Endodermal cell (in vitro differentiated cells): ENCODE results near the gene HOXA11. TPM values are rescaled to one million over a fixed set of nuclear protein-coding genes. Genes with fewer than 3 reads are reported as not detected.

ENCODE experiments used
- DNase-seq: peaks from one replicate; pipeline ENCODE4 v3.0.0-alpha.2; 2017
- H3K27ac ChIP-seq: 2 replicates; pipeline ENCODE4 v1.5.1; 2013; ENCODE audit warnings: mild to moderate bottlenecking, low read depth, low read length, moderate library complexity
- H3K27me3 ChIP-seq: 2 replicates; pipeline ENCODE4 v1.6.1; 2013; ENCODE audit warnings: mild to moderate bottlenecking, low read length, moderate library complexity; ENCODE audit not compliant: insufficient read depth, control insufficient read depth, poor library complexity, severe bottlenecking
- H3K36me3 ChIP-seq: 2 replicates; pipeline ENCODE4 v1.7.0; 2013; ENCODE audit warnings: mild to moderate bottlenecking, low read length, moderate library complexity; ENCODE audit not compliant: control insufficient read depth, insufficient read depth
- H3K4me1 ChIP-seq: one replicate; pipeline ENCODE4 v1.7.0; 2013; ENCODE audit warnings: low read length; ENCODE audit not compliant: control insufficient read depth, insufficient read depth
- H3K4me3 ChIP-seq: 2 replicates; pipeline ENCODE4 v1.5.1; 2013; ENCODE audit warnings: mild to moderate bottlenecking, low read length, moderate library complexity
- H3K9ac ChIP-seq: 2 replicates; pipeline ENCODE4 v1.6.1; 2013; ENCODE audit warnings: mild to moderate bottlenecking, low read length, moderate library complexity; ENCODE audit not compliant: poor library complexity, severe bottlenecking; ENCODE audit errors: extremely low read depth
- H3K9me3 ChIP-seq: 2 replicates; pipeline ENCODE4 v1.6.1; 2013; ENCODE audit warnings: mild to moderate bottlenecking, low read length, moderate library complexity; ENCODE audit not compliant: control insufficient read depth
- H3K27ac Mint-ChIP-seq: 2 replicates; pipeline ENCODE4 v1.8.0; 2020; ENCODE audit warnings: mixed read lengths
- H3K27me3 Mint-ChIP-seq: 2 replicates; pipeline ENCODE4 v1.8.0; 2021; ENCODE audit warnings: mild to moderate bottlenecking, mixed read lengths; ENCODE audit not compliant: insufficient read depth
- H3K36me3 Mint-ChIP-seq: 2 replicates; pipeline ENCODE4 v1.8.0; 2020; ENCODE audit warnings: low read depth, mixed read lengths
- H3K4me1 Mint-ChIP-seq: 2 replicates; pipeline ENCODE4 v1.8.0; 2020; ENCODE audit warnings: mixed read lengths
- H3K4me3 Mint-ChIP-seq: 2 replicates; pipeline ENCODE4 v1.8.0; 2020; ENCODE audit warnings: mild to moderate bottlenecking, moderate library complexity, mixed read lengths
- H3K9me3 Mint-ChIP-seq: 2 replicates; pipeline ENCODE4 v1.8.0; 2020; ENCODE audit warnings: mild to moderate bottlenecking, mixed read lengths
- CTCF ChIP-seq: fragments of 200-600 bp; sonication (generic); conservative IDR thresholded peaks from 2 replicates; pipeline ENCODE4 v1.5.0; 2021; ENCODE audit warnings: antibody characterized with exemption, mild to moderate bottlenecking
- WGBS, 2 experiments: methylation state at CpG; one replicate each; pipeline versions ENCODE4 v1.1.5 to v1.1.7; 2013; ENCODE audit warnings: missing lambda C conversion rate in 2 of 2, mixed read lengths in 1 of 2; ENCODE audit not compliant: insufficient coverage in 1 of 2, insufficient read length in 1 of 2; 5-methylcytosine and 5-hydroxymethylcytosine counted together
- total RNA-seq, 2 donors: library from RNA; stranded (reverse); fragmentation: NEBNext Ultra II Directional in 1 of 2; extraction: Animal tissue kit (Norgen Biotek cat#: 25700) in 1 of 2; gene quantifications; 2 replicates in 1 of 2; 3 replicates in 1 of 2; pipeline ENCODE4 v1.2.1, GENCODE V29; 2021

The HOXA11 gene
- total RNA-seq, 2 donors from 2014 or later = not detected

DNA sequence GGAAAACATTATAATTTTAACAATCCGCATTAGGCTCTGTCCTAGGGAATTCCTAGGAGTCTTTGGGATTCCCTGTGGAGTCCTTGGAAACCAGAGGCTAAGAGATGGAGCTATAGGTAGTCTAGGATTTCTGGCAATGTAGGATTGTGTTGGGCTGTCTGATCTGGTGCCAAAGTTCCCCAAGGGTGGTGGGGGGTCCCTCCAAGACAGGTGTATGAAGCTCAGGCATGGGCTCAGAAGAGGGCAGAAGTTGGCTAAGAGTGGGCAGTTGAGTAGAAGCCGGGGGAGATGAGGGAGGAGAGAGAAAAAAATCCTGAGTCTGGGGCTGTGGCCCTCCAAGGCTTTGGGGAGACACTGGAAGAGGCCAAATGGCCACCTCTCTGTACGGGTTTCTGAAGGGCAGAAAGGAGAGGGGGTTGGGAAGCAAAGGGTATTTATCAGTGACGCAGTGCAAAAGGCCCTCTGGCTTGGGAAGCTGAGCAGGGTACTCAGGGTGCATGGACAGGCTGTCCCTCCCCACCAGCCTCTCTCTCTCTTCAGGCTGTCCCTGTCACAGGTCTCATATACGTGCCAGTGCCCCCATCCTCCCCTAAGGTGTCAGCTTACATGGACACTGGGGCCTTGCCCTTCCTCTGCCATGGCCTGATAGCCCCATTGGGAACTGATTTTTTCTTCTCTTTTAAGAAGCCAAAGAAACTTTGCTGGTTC lies 38.4 kb downstream of the HOXA11 start:
- Histone ChIP-seq H3K27me3 (peaks cover 100% of the 10 kb centered on the region), H3K4me1 (no peaks in the 10 kb centered on the region), H3K9ac (no peak overlapping the region), H3K4me3 (no peak overlapping the region), H3K36me3 (no peaks in the 10 kb centered on the region), H3K9me3 (peaks cover 16% of the 10 kb centered on the region), H3K27ac (no peak overlapping the region)
- Mint-ChIP-seq H3K9me3 (peaks cover 15% of the 10 kb centered on the region), H3K4me3 (no peak overlapping the region), H3K27ac (no peak overlapping the region), H3K4me1 (peaks cover 9% of the 10 kb centered on the region), H3K27me3 (peaks cover 100% of the 10 kb centered on the region), H3K36me3 (no peaks in the 10 kb centered on the region)
- peak; percentile 41 for DNase-seq
- TF ChIP-seq CTCF = no peak
- WGBS, 2 experiments = 38 to 55% methylated on average over 2 to 5 of the region's 5 CpGs

- H3K36me3 Mint-ChIP-seq = no peaks in the 10 kb centered on the region
- Histone ChIP-seq H3K4me1 (no peaks in the 10 kb centered on the region), H3K27me3 (peaks cover 100% of the 10 kb centered on the region), H3K4me3 (no peak overlapping the region), H3K9me3 (peaks cover 16% of the 10 kb centered on the region), H3K9ac (no peak overlapping the region), H3K27ac (no peak overlapping the region), H3K36me3 (no peaks in the 10 kb centered on the region)
- peaks cover 100% of the 10 kb centered on the region for H3K27me3 Mint-ChIP-seq
- H3K4me1 Mint-ChIP-seq = peaks cover 9% of the 10 kb centered on the region
- H3K27ac Mint-ChIP-seq = no peak overlapping the region
- 71 to 80% methylated on average over 9 to 11 of the region's 11 CpGs for WGBS, 2 experiments
- no peak overlapping the region for H3K4me3 Mint-ChIP-seq
- H3K9me3 Mint-ChIP-seq = peaks cover 15% of the 10 kb centered on the region
- no peak for DNase-seq
- no peak for TF ChIP-seq CTCF
These were observed 39.1 kb downstream of the HOXA11 start for GRCh38 chr7:27145914-27146412.

- peaks cover 100% of the 10 kb centered on the region for H3K27me3 Mint-ChIP-seq
- H3K27ac ChIP-seq = no peak overlapping the region
- no peak overlapping the region for H3K27ac Mint-ChIP-seq
- H3K4me1 Mint-ChIP-seq = peaks cover 9% of the 10 kb centered on the region
- no peaks in the 10 kb centered on the region for H3K36me3 Mint-ChIP-seq
- H3K27me3 ChIP-seq = peaks cover 100% of the 10 kb centered on the region
- no peak overlapping the region for H3K9ac ChIP-seq
- peaks cover 15% of the 10 kb centered on the region for H3K9me3 Mint-ChIP-seq
- H3K4me1 ChIP-seq = no peaks in the 10 kb centered on the region
- no peak for TF ChIP-seq CTCF
- H3K9me3 ChIP-seq = peaks cover 16% of the 10 kb centered on the region
- no peak overlapping the region for H3K4me3 ChIP-seq
- DNase-seq = peak; percentile 46
- WGBS, 2 experiments = 69 to 77% methylated on average over 27 to 47 of the region's 47 CpGs
- no peak overlapping the region for H3K4me3 Mint-ChIP-seq
- no peaks in the 10 kb centered on the region for H3K36me3 ChIP-seq
These were observed 39.7 kb downstream of the HOXA11 start for GRCh38 chr7:27145165-27145913.
